Measurements from ENCODE around the gene TLR4. TPM values are rescaled to one million over a fixed set of nuclear protein-coding genes. Genes with fewer than 3 reads are reported as not detected.

TLR4 gene
- total and polyA plus RNA-seq, 5 donors, result 3.8 to 20.5 (median 18.1) TPM

DNA sequence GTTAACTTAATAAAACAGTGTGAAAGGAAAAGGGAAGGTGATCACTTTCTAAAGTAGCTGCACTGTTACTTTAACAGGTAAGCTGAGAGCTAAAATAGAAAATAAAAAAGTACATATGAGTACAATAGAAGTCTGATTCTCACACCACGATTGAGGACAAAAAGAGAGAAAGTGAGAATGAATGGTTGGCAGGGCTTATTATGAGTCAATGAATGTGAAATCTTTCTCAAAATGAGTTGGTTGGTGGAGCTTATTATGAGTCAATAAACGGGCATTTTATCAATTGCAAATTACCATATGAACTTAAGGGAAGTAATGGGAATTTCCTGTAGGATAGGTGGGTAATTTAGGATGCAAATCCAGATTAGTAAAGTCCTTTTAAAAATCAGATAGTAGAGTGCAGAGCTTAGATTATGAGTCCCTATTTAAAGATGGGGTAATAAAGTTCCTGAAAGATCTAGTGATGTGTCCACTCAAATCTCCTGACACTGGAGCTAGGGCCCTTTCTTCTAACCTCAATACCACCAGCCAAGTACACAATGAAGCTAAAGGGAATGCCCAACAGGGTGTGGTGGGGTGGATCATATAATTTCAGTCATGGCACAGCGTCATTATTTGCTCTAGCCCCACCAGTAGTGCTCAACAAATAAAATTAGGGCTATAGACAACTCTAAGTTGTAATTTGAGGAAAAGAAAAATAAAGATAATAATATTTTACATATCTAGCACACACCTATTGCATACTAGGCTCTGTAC is 21.1 kb upstream of the TLR4 start:
- 63% methylated on average over 3 of the region's 3 CpGs for whole genome bisulfite sequencing

DNA sequence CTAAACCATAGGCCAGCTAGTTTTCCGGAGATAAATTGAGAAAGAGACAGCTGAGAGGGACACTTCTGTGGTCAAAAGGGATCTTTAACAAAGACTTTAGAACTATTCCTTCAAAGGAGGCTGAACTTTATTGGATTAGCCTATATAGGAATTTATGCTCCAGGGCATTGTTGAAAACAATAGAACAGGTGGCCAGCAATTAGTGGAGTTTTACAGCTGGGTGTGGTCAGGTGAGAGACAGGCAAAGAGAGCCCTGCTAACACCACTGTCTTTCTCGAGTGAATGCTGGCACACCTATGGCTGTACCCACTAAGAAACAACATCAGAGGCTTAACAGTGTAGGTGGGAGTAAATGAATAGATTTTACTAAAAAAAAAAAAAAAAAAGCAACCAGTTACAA is 16.7 kb upstream of the TLR4 start:
- H3K27me3 ChIP-seq (ENCODE audit: control insufficient read depth, insufficient read depth), result no peaks in the 10 kb centered on the region
- intact Hi-C loops (cut with DNase I), result no loop called here
- H3K9me3 ChIP-seq (ENCODE audit: control insufficient read depth, low read length), result no peaks in the 10 kb centered on the region
- ATAC-seq (no peak), DNase-seq (no peak)
- no peak overlapping the region for H3K4me3 ChIP-seq (ENCODE audit: low read length)
- 89% methylated on average over 2 of the region's 2 CpGs for WGBS
- no peak overlapping the region for H3K27ac ChIP-seq (ENCODE audit: low read length)
- H3K4me1 ChIP-seq (ENCODE audit: control insufficient read depth, insufficient read depth, low read length), result no peaks in the 10 kb centered on the region

More for the DNA sequence above, 21.1 kb upstream of the TLR4 start:
- intact Hi-C loops (cut with DNase I), result no loop called here
- ATAC-seq, result no peak
- no peak for DNase-seq
- Histone ChIP-seq H3K27me3 (ENCODE audit: control insufficient read depth, insufficient read depth) (no peaks in the 10 kb centered on the region), H3K9me3 (ENCODE audit: control insufficient read depth, low read length) (no peaks in the 10 kb centered on the region), H3K27ac (ENCODE audit: low read length) (no peak overlapping the region), H3K4me1 (ENCODE audit: control insufficient read depth, insufficient read depth, low read length) (no peaks in the 10 kb centered on the region), H3K4me3 (ENCODE audit: low read length) (no peak overlapping the region)

DNA sequence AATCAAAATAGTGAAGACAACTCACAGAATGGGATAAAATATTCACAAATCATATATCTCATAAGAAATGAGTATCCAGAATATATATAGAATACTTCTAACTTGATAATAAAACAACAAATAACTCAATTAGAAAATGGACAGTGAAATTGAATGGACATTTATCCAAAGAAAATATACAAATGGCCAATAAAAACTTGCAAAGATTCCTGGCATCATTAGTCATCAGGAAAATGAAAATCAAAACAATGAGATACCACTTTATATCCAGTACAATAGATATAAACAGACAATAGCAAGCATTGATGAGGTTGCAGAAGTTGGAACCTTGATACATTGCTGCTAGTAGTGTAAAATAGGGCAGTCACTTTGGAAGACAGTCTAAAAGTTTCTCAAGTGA is 12.8 kb upstream of the TLR4 start:
- ATAC-seq (no peak), DNase-seq (no peak)
- Histone ChIP-seq H3K4me3 (ENCODE audit: low read length) (no peak overlapping the region), H3K27ac (ENCODE audit: low read length) (no peak overlapping the region), H3K27me3 (ENCODE audit: control insufficient read depth, insufficient read depth) (no peaks in the 10 kb centered on the region), H3K9me3 (ENCODE audit: control insufficient read depth, low read length) (no peaks in the 10 kb centered on the region), H3K4me1 (ENCODE audit: control insufficient read depth, insufficient read depth, low read length) (no peaks in the 10 kb centered on the region)
- intact Hi-C loops (cut with DNase I), result no loop called here

GRCh38 chr9:117696154-117696553 is 8.0 kb upstream of the TLR4 start:
- Histone ChIP-seq H3K4me3 (ENCODE audit: low read length) (no peak overlapping the region), H3K4me1 (ENCODE audit: control insufficient read depth, insufficient read depth, low read length) (no peaks in the 10 kb centered on the region), H3K27me3 (ENCODE audit: control insufficient read depth, insufficient read depth) (no peaks in the 10 kb centered on the region), H3K27ac (ENCODE audit: low read length) (no peak overlapping the region), H3K9me3 (ENCODE audit: control insufficient read depth, low read length) (no peaks in the 10 kb centered on the region)
- intact Hi-C loops (cut with DNase I), result no loop called here
- 74% methylated on average over 2 of the region's 2 CpGs for WGBS
- DNase-seq, result no peak
- ATAC-seq, result no peak

DNA sequence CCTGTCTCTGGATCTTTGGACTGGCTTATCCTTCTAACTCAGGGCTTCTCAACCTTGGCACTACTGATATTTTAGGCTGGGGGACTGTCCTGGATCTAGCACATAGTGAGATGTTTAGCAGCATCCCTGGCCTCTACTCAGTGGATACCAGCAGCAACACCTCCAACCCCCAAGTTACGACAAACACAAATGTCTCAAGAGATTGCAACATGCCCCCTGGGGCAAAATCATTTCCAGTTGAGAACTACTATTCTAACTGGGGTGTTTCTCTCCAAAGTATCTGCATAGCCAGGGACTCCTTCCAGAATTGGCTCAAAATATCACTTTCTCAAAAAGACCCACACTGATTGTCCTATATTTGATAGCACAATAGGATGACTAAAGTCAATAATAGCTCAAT is 7.2 kb upstream of the TLR4 start:
- no peaks in the 10 kb centered on the region for H3K9me3 ChIP-seq (ENCODE audit: control insufficient read depth, low read length)
- DNase-seq (no peak), ATAC-seq (no peak)
- 77% methylated on average over 1 of the region's 1 CpG for WGBS
- H3K27ac ChIP-seq (ENCODE audit: low read length), result no peak overlapping the region
- no peaks in the 10 kb centered on the region for H3K27me3 ChIP-seq (ENCODE audit: control insufficient read depth, insufficient read depth)
- H3K4me3 ChIP-seq (ENCODE audit: low read length), result no peak overlapping the region
- intact Hi-C loops (cut with DNase I), result no loop called here
- no peaks in the 10 kb centered on the region for H3K4me1 ChIP-seq (ENCODE audit: control insufficient read depth, insufficient read depth, low read length)

DNA sequence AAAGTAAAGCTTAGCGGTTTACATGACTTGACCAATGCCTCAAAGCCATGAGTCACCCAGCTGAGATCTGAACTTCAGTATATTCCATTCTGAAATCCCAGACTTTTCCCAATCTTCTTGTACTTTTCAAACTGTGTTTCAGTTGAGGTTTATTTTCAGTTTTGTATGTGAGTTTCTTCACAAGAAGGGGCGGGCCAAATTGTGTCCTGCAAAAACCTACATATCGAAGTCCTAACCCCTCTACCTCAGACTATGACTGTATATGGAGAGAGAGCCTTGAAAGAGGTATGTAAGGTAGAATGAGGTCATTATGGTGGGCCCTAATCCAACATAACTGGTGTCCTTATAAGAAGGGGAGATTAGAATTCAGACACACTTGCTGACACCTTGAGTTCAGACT is 666 bp upstream of the TLR4 start:
- H3K4me3 ChIP-seq (ENCODE audit: low read length), result no peak overlapping the region
- 74% methylated on average over 3 of the region's 3 CpGs for WGBS
- no peaks in the 10 kb centered on the region for H3K4me1 ChIP-seq (ENCODE audit: control insufficient read depth, insufficient read depth, low read length)
- DNase-seq (no peak), ATAC-seq (peak in 1 of 2 donors; percentile 20)
- H3K27ac ChIP-seq (ENCODE audit: low read length), result peak overlapping the region; percentile 83
- H3K27me3 ChIP-seq (ENCODE audit: control insufficient read depth, insufficient read depth), result no peaks in the 10 kb centered on the region
- intact Hi-C loops (cut with DNase I), result no loop called here
- no peaks in the 10 kb centered on the region for H3K9me3 ChIP-seq (ENCODE audit: control insufficient read depth, low read length)

GRCh38 chr9:117704597-117704996 is 394 bp downstream of the TLR4 start:
- no peaks in the 10 kb centered on the region for H3K4me1 ChIP-seq (ENCODE audit: control insufficient read depth, insufficient read depth, low read length)
- DNase-seq, result no peak
- H3K4me3 ChIP-seq (ENCODE audit: low read length), result peak overlapping the region; percentile 68
- no peaks in the 10 kb centered on the region for H3K9me3 ChIP-seq (ENCODE audit: control insufficient read depth, low read length)
- peak in 1 of 2 donors; percentile 27 for ATAC-seq
- WGBS, result 47% methylated on average over 1 of the region's 1 CpG
- H3K27me3 ChIP-seq (ENCODE audit: control insufficient read depth, insufficient read depth), result no peaks in the 10 kb centered on the region
- H3K27ac ChIP-seq (ENCODE audit: low read length), result peak overlapping the region; percentile 96
- intact Hi-C loops (cut with DNase I), result no loop called here

DNA sequence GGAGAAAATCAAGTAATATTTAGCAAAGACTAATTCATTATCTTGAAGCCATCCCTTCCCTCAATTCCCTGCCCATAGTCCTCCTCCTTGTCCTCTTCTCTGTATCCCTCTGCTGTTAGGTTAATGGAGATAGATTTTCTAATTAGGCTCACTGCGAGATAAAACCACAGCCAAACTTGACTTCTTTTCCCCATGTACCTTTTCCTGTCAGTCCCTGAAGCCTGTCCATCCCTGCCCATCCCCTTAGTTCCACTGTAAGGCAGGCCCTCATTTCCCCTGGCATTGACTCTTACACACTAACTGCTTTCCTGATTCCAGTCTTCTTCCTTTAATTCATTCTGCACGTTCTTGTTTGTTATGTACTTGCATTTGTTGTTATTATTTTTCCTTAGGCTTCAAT is 1.2 kb downstream of the TLR4 start:
- 49% methylated on average over 2 of the region's 2 CpGs for whole genome bisulfite sequencing
- intact Hi-C loops (cut with DNase I), result no loop called here
- DNase-seq, result no peak

GRCh38 chr9:117706421-117707116 is 2.4 kb downstream of the TLR4 start:
- 45% methylated on average over 4 of the region's 4 CpGs for WGBS
- Histone ChIP-seq H3K27ac (ENCODE audit: low read length) (no peak overlapping the region), H3K4me1 (ENCODE audit: control insufficient read depth, insufficient read depth, low read length) (no peaks in the 10 kb centered on the region), H3K4me3 (ENCODE audit: low read length) (peak overlapping the region; percentile 68), H3K9me3 (ENCODE audit: control insufficient read depth, low read length) (no peaks in the 10 kb centered on the region), H3K27me3 (ENCODE audit: control insufficient read depth, insufficient read depth) (no peaks in the 10 kb centered on the region)
- intact Hi-C loops (cut with DNase I), result no loop called here
- DNase-seq, result no peak
- no peak for ATAC-seq

More for the DNA sequence above, 1.2 kb downstream of the TLR4 start:
- H3K4me1 ChIP-seq (ENCODE audit: control insufficient read depth, insufficient read depth, low read length), result no peaks in the 10 kb centered on the region
- ATAC-seq, result no peak
- H3K27ac ChIP-seq (ENCODE audit: low read length), result peak overlapping the region; percentile 29
- peak overlapping the region; percentile 68 for H3K4me3 ChIP-seq (ENCODE audit: low read length)
- H3K9me3 ChIP-seq (ENCODE audit: control insufficient read depth, low read length), result no peaks in the 10 kb centered on the region
- H3K27me3 ChIP-seq (ENCODE audit: control insufficient read depth, insufficient read depth), result no peaks in the 10 kb centered on the region

DNA sequence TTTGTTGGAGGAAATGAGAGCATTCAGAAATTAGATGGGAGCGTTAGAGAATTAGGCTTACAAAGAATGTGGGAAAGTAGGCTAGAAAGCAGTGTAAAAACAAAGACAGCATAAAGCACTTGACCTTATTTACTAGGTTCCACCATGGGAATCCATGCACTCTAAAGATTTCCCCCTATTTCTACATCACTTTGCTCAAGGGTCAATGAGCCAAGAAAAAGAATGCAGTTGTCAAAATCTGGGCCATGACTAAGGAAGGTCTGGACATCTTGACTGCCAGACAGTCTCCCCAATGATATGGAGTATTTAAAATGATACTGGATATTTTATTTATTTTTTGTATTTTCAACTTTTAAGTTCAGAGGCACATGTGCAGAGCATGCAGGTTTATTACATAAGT is 3.4 kb downstream of the TLR4 start:
- intact Hi-C loops (cut with DNase I), result no loop called here
- no peak overlapping the region for H3K4me3 ChIP-seq (ENCODE audit: low read length)
- no peak for ATAC-seq

DNA sequence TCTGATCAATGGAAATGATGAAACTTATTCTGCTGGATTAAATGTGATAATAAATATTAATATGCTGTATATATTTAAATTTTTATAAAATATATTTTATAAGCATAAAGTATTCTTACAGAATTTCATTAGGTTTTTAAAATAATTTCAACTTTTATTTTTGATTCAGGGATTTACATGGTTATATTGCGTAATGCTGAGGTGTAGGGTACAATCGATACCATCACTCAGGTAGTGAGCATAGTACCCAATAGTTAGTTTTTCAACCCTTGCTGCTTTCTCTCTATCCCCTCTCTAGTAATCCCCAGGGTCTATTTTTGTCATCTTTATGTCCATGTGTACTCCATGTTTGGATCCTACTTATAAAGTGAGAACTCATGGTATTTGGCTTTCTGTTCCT is 5.7 kb downstream of the TLR4 start:
- 96% methylated on average over 2 of the region's 2 CpGs for WGBS
- no peaks in the 10 kb centered on the region for H3K27me3 ChIP-seq (ENCODE audit: control insufficient read depth, insufficient read depth)
- no peak overlapping the region for H3K27ac ChIP-seq (ENCODE audit: low read length)
- ATAC-seq (no peak), DNase-seq (no peak)
- H3K4me3 ChIP-seq (ENCODE audit: low read length), result no peak overlapping the region
- no peaks in the 10 kb centered on the region for H3K9me3 ChIP-seq (ENCODE audit: control insufficient read depth, low read length)
- no peaks in the 10 kb centered on the region for H3K4me1 ChIP-seq (ENCODE audit: control insufficient read depth, insufficient read depth, low read length)
- intact Hi-C loops (cut with DNase I), result no loop called here

More for the DNA sequence above, 3.4 kb downstream of the TLR4 start:
- H3K27ac ChIP-seq (ENCODE audit: low read length), result no peak overlapping the region
- 58% methylated on average over 1 of the region's 1 CpG for WGBS
- DNase-seq, result no peak
- H3K4me1 ChIP-seq (ENCODE audit: control insufficient read depth, insufficient read depth, low read length), result no peaks in the 10 kb centered on the region
- no peaks in the 10 kb centered on the region for H3K9me3 ChIP-seq (ENCODE audit: control insufficient read depth, low read length)
- H3K27me3 ChIP-seq (ENCODE audit: control insufficient read depth, insufficient read depth), result no peaks in the 10 kb centered on the region

Data from right cardiac atrium (tissue), 5 donors.